GM23248 (cell line): ENCODE results near the gene ALK. TPM values are rescaled to one million over a fixed set of nuclear protein-coding genes. Genes with fewer than 3 reads are reported as not detected.

Experiments used
- DNase-seq: peaks from one replicate; pipeline ENCODE4 v3.0.0-alpha.2; 2015
- H2AFZ ChIP-seq: fragments of 200-600 bp; sonication (generic); 2 replicates; pipeline ENCODE4 v1.6.1; 2016; ENCODE audit warnings: antibody characterized with exemption
- H3F3A ChIP-seq: fragments of 200-600 bp; sonication (generic); 2 replicates; pipeline ENCODE4 v1.6.1; 2016; ENCODE audit warnings: mild to moderate bottlenecking, antibody characterized with exemption, mixed run types; ENCODE audit not compliant: insufficient read depth
- H3K27ac ChIP-seq: fragments of 200-600 bp; sonication (generic); 2 replicates; pipeline ENCODE4 v1.5.1; 2016; ENCODE audit warnings: mild to moderate bottlenecking
- H3K27me3 ChIP-seq: fragments of 200-600 bp; sonication (generic); replicated peaks from 2 replicates; pipeline ENCODE4 v1.6.1; 2016; ENCODE audit warnings: mild to moderate bottlenecking; ENCODE audit not compliant: insufficient read depth
- H3K36me3 ChIP-seq: fragments of 200-600 bp; sonication (generic); 2 replicates; pipeline ENCODE4 v1.6.1; 2016; ENCODE audit warnings: low read depth, mild to moderate bottlenecking
- H3K4me1 ChIP-seq: fragments of 200-600 bp; sonication (generic); 2 replicates; pipeline ENCODE4 v1.6.1; 2016; ENCODE audit warnings: mild to moderate bottlenecking; ENCODE audit not compliant: insufficient read depth
- H3K4me2 ChIP-seq: fragments of 200-600 bp; sonication (generic); one replicate; pipeline ENCODE4 v1.6.1; 2016; ENCODE audit warnings: mild to moderate bottlenecking; ENCODE audit not compliant: unreplicated experiment
- H3K4me3 ChIP-seq: fragments of 200-600 bp; sonication (generic); 2 replicates; pipeline ENCODE4 v1.5.1; 2016; ENCODE audit warnings: mild to moderate bottlenecking
- H3K79me2 ChIP-seq: fragments of 200-600 bp; sonication (generic); 2 replicates; pipeline ENCODE4 v1.6.1; 2016; ENCODE audit warnings: mild to moderate bottlenecking; ENCODE audit not compliant: insufficient read depth
- H3K9ac ChIP-seq: fragments of 200-600 bp; sonication (generic); 2 replicates; pipeline ENCODE4 v1.6.1; 2016; ENCODE audit warnings: mild to moderate bottlenecking
- H3K9me2 ChIP-seq: fragments of 200-600 bp; sonication (generic); 2 replicates; pipeline ENCODE4 v1.6.1; 2016; ENCODE audit warnings: mixed run types, mild to moderate bottlenecking, moderate library complexity; ENCODE audit not compliant: insufficient read depth
- H3K9me3 ChIP-seq: fragments of 200-600 bp; sonication (generic); one replicate; pipeline ENCODE4 v1.6.1; 2017; ENCODE audit warnings: low read depth
- H4K20me1 ChIP-seq: fragments of 200-600 bp; sonication (generic); 2 replicates; pipeline ENCODE4 v1.6.0; 2016; ENCODE audit not compliant: insufficient read depth
- EZH2 ChIP-seq: fragments of 200-600 bp; sonication (generic); IDR thresholded peaks from 2 replicates; pipeline ENCODE4 v1.6.1; 2018; ENCODE audit warnings: antibody characterized with exemption, mild to moderate bottlenecking; ENCODE audit not compliant: insufficient read depth, poor library complexity, severe bottlenecking
- EZH2phosphoT487 ChIP-seq: fragments of 200-600 bp; sonication (generic); IDR thresholded peaks from 2 replicates; pipeline ENCODE4 v1.6.1; 2018; ENCODE audit warnings: antibody characterized with exemption, moderate library complexity, mild to moderate bottlenecking, low read depth; ENCODE audit not compliant: insufficient read depth
- WGBS, 2 experiments: methylation state at CpG; one replicate each; pipeline ENCODE4 v1.1.6; 2015 to 2017; ENCODE audit warnings: low lambda C conversion rate in 2 of 2, low coverage in 1 of 2; ENCODE audit errors: missing lambda C conversion rate in 2 of 2; 5-methylcytosine and 5-hydroxymethylcytosine counted together
- in situ Hi-C: fragments of 300-500 bp; cut with MboI; formaldehyde crosslinking; loops from 2 replicates; pipeline ENCODE4 v1.15.0; 2020
- polyA plus RNA-seq: library from polyadenylated mRNA; unstranded; fragments of >200 nt; fragmentation: Nextera tagmentation; extraction: Ambion mirVana; gene quantifications from 2 replicates; pipeline ENCODE4 v1.2.1, GENCODE V29; 2016
- total RNA-seq: library from RNA; depleted of rRNA; stranded (reverse); fragments of >200 nt; shearing (Covaris generic); gene quantifications from 2 replicates; pipeline ENCODE4 v1.2.3, GENCODE V29; 2014

The ALK gene
- total and polyA plus RNA-seq, 2 experiments from 2014 or later, result under 0.01 to 0.05 TPM

- Histone ChIP-seq H3K9me3 (no peaks in the 10 kb centered on the region), H2AFZ (no peak overlapping the region), H3K79me2 (no peaks in the 10 kb centered on the region), H3K9me2 (no peaks in the 10 kb centered on the region), H4K20me1 (no peaks in the 10 kb centered on the region), H3K36me3 (no peaks in the 10 kb centered on the region), H3F3A (no peaks in the 10 kb centered on the region), H3K4me3 (no peak overlapping the region), H3K27me3 (peaks cover 43% of the 10 kb centered on the region), H3K27ac (no peak overlapping the region), H3K4me1 (no peaks in the 10 kb centered on the region), H3K4me2 (no peak overlapping the region), H3K9ac (no peak overlapping the region)
- in situ Hi-C loops, result no loop called here
- WGBS, 2 experiments, result 45 to 48% methylated on average over 5 of the region's 5 CpGs
- TF ChIP-seq EZH2, result no peak
- TF ChIP-seq EZH2phosphoT487, result no peak
- no peak for DNase-seq
Observed at GRCh38 chr2:29351248-29351647, 570.1 kb downstream of the ALK start.

DNA sequence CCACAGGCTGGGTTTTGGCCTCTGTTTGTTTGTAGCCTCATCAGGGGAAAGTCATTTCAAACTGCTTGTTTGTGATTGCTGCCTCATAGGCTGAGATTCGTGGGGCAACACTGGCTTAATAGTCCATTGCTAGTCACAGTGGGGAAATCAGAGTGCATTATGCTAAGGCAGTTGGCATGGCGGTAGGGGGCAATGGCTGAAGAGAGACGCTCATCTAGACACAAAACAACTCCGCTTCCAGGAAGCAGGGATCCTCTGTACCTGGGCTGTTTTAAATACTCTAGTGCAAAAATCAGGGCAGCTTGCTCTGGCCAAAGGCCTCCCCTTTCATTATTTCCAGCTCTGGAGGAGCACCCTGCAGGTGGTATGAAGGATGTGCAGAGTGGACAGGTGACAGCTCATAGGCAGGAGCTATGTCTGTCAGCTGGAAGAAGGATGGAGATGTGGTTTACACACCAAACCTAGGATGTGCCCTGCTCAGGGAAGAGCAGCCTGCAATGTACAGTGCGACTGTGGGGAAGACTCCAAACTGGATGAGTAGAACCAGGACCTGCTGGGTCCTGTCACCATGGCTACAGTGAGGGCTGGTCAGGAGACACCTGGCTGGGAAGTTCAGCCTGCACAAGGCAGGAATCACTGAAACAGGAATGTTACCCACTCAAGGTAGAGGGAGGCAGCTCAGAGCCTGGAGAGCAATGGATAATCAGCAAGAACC lies 571.9 kb downstream of the ALK start:
- Histone ChIP-seq H3K27me3 (peaks cover 51% of the 10 kb centered on the region), H2AFZ (no peak overlapping the region), H3K9ac (no peak overlapping the region), H3K9me3 (no peaks in the 10 kb centered on the region), H3K9me2 (no peaks in the 10 kb centered on the region), H3K27ac (no peak overlapping the region), H3F3A (no peaks in the 10 kb centered on the region), H4K20me1 (no peaks in the 10 kb centered on the region), H3K36me3 (no peaks in the 10 kb centered on the region), H3K4me2 (no peak overlapping the region), H3K4me3 (no peak overlapping the region), H3K79me2 (no peaks in the 10 kb centered on the region), H3K4me1 (no peaks in the 10 kb centered on the region)
- 49 to 51% methylated on average over 5 of the region's 5 CpGs for WGBS, 2 experiments
- no peak for DNase-seq
- TF ChIP-seq EZH2, result no peak
- no peak for TF ChIP-seq EZH2phosphoT487
- in situ Hi-C loops, result no loop called here

DNA sequence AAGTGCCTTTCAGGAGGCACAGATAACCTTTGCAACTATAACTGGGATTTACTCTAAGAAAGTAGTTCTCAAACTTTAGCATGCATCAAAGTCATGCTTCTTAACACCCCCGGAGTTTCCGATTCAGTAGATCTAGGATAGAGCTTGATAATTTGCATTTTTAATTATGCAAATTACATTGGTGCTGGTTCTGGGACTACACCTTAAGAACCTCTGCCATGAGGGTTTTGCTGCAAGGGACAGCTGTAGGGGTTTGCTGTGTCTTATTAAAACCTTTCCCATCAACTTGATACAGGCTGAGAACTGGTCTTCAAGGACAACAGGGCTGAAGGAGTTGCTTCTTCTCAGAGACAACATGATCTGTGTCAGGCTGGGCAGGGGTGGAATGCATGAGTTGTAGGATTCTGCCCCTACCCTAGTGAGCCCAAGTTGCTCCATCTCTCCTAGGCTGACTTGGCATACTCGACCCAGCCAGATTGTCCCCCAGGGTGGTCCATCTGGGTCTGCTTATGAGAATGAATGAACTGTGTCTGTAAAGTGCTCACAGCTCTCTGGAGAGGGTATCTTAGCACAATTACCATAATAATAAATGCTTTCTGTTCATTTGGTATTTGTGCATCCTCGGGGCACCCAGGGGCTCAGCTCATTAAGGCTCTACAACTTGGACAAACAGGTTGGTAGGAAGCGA lies 573.5 kb downstream of the ALK start:
- no peaks in the 10 kb centered on the region for H3K36me3 ChIP-seq
- H3K4me2 ChIP-seq, result no peak overlapping the region
- WGBS, 2 experiments, result 28% methylated on average over 5 of the region's 5 CpGs
- H3K9ac ChIP-seq, result no peak overlapping the region
- no peaks in the 10 kb centered on the region for H3F3A ChIP-seq
- H2AFZ ChIP-seq, result no peak overlapping the region
- no peaks in the 10 kb centered on the region for H3K4me1 ChIP-seq
- H4K20me1 ChIP-seq, result no peaks in the 10 kb centered on the region
- H3K9me2 ChIP-seq, result no peaks in the 10 kb centered on the region
- in situ Hi-C loops, result no loop called here
- H3K27ac ChIP-seq, result no peak overlapping the region
- DNase-seq, result no peak
- no peaks in the 10 kb centered on the region for H3K79me2 ChIP-seq
- H3K4me3 ChIP-seq, result no peak overlapping the region
- TF ChIP-seq EZH2, result no peak
- TF ChIP-seq EZH2phosphoT487, result no peak
- H3K27me3 ChIP-seq, result peaks cover 51% of the 10 kb centered on the region
- H3K9me3 ChIP-seq, result no peaks in the 10 kb centered on the region

DNA sequence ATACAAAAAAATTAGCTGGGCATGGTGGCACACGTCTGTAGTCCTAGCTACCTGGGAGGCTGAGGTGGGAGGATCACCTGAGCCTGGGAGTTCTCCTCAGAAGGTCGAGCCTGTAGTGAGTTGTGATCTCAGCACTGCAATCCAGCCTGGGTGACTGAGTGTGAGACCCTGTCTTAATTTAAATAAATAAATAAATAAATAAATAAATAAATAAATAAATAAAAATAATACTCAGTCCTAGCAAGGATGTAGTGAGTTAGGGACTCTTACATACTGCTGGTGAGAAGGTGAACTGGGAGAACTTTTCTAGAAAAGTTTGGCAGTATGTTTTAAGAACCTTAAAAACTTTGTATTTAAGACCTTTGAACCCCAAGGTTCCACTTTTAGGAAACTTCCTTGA lies 576.1 kb downstream of the ALK start:
- Histone ChIP-seq H3K9ac (no peak overlapping the region), H3K27me3 (peaks cover 42% of the 10 kb centered on the region), H3K9me3 (no peaks in the 10 kb centered on the region), H3K4me2 (no peak overlapping the region), H3F3A (no peaks in the 10 kb centered on the region), H2AFZ (no peak overlapping the region), H3K79me2 (no peaks in the 10 kb centered on the region), H3K4me1 (no peaks in the 10 kb centered on the region), H4K20me1 (no peaks in the 10 kb centered on the region), H3K4me3 (no peak overlapping the region), H3K36me3 (no peaks in the 10 kb centered on the region), H3K9me2 (no peaks in the 10 kb centered on the region), H3K27ac (no peak overlapping the region)
- TF ChIP-seq EZH2 (no peak), EZH2phosphoT487 (no peak)
- in situ Hi-C loops, result no loop called here
- 40 to 48% methylated on average over 2 of the region's 2 CpGs for WGBS, 2 experiments
- DNase-seq, result no peak
